B cell (primary cell): ENCODE measurements around the gene STAB1. TPM values are rescaled to one million over a fixed set of nuclear protein-coding genes. Genes with fewer than 3 reads are reported as not detected.

Experiments used
- ATAC-seq: fragments of 200-7000 bp; cut with Tn5 transposase; one replicate; pipeline ENCODE4 v1.10.0; 2021; ENCODE audit warnings: low read depth, mild to moderate bottlenecking, moderate number of reproducible peaks, moderate library complexity
- CTCF ChIA-PET: fragments of 350-600 bp; sonication (Branson Sonifier 250); formaldehyde crosslinking; loops from one replicate; lab custom pipeline; 2021; ENCODE audit warnings: antibody characterized with exemption, inconsistent platforms; lab: Charles Lee
- POLR2A ChIA-PET: fragments of 350-600 bp; sonication (Branson Sonifier 250); formaldehyde crosslinking; loops from one replicate; lab custom pipeline; 2021; ENCODE audit warnings: antibody characterized with exemption; lab: Charles Lee
- DNase-seq: peaks from one replicate; pipeline ENCODE4 v3.0.0; 2013
- H2AFZ ChIP-seq: 2 replicates; pipeline ENCODE4 v1.6.1; 2012; ENCODE audit warnings: mild to moderate bottlenecking, low read depth, low read length; ENCODE audit not compliant: insufficient read depth, poor library complexity, severe bottlenecking
- H3K27ac ChIP-seq, 2 donors: 1 replicate in 1 of 2; 2 replicates in 1 of 2; pipeline ENCODE4 v1.5.1; 2012 to 2013; ENCODE audit warnings: low read length in 2 of 2, mild to moderate bottlenecking in 2 of 2, moderate library complexity in 1 of 2
- H3K27me3 ChIP-seq, 4 experiments: fragments of 200-600 bp in 1 of 4; sonication (generic) in 1 of 4; replicated peaks in 1 of 4; 1 replicate in 2 of 4; 2 replicates in 2 of 4; pipeline versions ENCODE4 v1.6.1 to v1.7.0; 2013 to 2016; ENCODE audit warnings: low read length in 3 of 4, mild to moderate bottlenecking in 2 of 4, mixed read lengths in 1 of 4, moderate library complexity in 1 of 4; ENCODE audit not compliant: insufficient read depth in 4 of 4, control insufficient read depth in 3 of 4; ENCODE audit errors: control extremely low read depth in 1 of 4
- H3K36me3 ChIP-seq, 2 experiments: replicated peaks in 1 of 2; 1 replicate in 1 of 2; 2 replicates in 1 of 2; pipeline versions ENCODE4 v1.6.1 to v1.7.1; 2013; ENCODE audit warnings: low read length in 1 of 2; ENCODE audit not compliant: insufficient read depth in 2 of 2, control insufficient read depth in 1 of 2; ENCODE audit errors: control extremely low read depth in 1 of 2, extremely low read depth in 1 of 2
- H3K4me1 ChIP-seq, 2 donors: fragments of 200-600 bp in 1 of 2; sonication (generic) in 1 of 2; 1 replicate in 1 of 2; 2 replicates in 1 of 2; pipeline versions ENCODE4 v1.5.1 to v1.6.1; 2013 to 2017; ENCODE audit warnings: low read length in 2 of 2; ENCODE audit not compliant: control insufficient read depth in 2 of 2, insufficient read depth in 2 of 2
- H3K4me2 ChIP-seq: replicated peaks from 2 replicates; pipeline ENCODE3; 2012; ENCODE audit warnings: mild to moderate bottlenecking, low read depth, low read length; ENCODE audit not compliant: poor library complexity, severe bottlenecking
- H3K4me3 ChIP-seq, 5 experiments: fragments of 200-600 bp in 1 of 5; sonication (generic) in 1 of 5; 1 replicate in 3 of 5; 2 replicates in 2 of 5; pipeline versions ENCODE4 v1.5.1 to v1.7.0; 2011 to 2016; ENCODE audit warnings: low read length in 4 of 5, mild to moderate bottlenecking in 4 of 5, low read depth in 2 of 5, control low read depth in 1 of 5, moderate library complexity in 1 of 5; ENCODE audit not compliant: insufficient read depth in 1 of 5; ENCODE audit errors: control extremely low read depth in 1 of 5, extremely low read depth in 1 of 5
- H3K79me2 ChIP-seq: fragments of 200-600 bp; sonication (generic); one replicate; pipeline ENCODE4 v1.6.0; 2016; ENCODE audit warnings: low read length; ENCODE audit not compliant: control insufficient read depth, insufficient read depth
- H3K9ac ChIP-seq: fragments of 200-600 bp; sonication (generic); 2 replicates; pipeline ENCODE4 v1.6.1; 2017; ENCODE audit warnings: mild to moderate bottlenecking, low read length, moderate library complexity
- H3K9me3 ChIP-seq, 3 donors: one replicate each; pipeline versions ENCODE4 v1.6.1 to v1.7.1; 2013; ENCODE audit warnings: low read length in 2 of 3; ENCODE audit not compliant: control insufficient read depth in 2 of 3, insufficient read depth in 1 of 3; ENCODE audit errors: control extremely low read depth in 1 of 3
- H4K20me1 ChIP-seq: 2 replicates; pipeline ENCODE4 v1.6.0; 2012; ENCODE audit warnings: mild to moderate bottlenecking, low read length; ENCODE audit not compliant: insufficient read depth, control insufficient read depth, poor library complexity, severe bottlenecking
- H3K27ac Mint-ChIP-seq: one replicate; pipeline ENCODE4 v1.8.0; 2021; ENCODE audit warnings: mixed read lengths
- H3K27me3 Mint-ChIP-seq: one replicate; pipeline ENCODE4 v1.8.0; 2021; ENCODE audit warnings: mixed read lengths
- H3K4me1 Mint-ChIP-seq: one replicate; pipeline ENCODE4 v1.8.0; 2021; ENCODE audit warnings: mixed read lengths
- H3K4me3 Mint-ChIP-seq: one replicate; pipeline ENCODE4 v1.8.0; 2021; ENCODE audit warnings: mixed read lengths
- H3K9me3 Mint-ChIP-seq: one replicate; pipeline ENCODE4 v1.8.0; 2022; ENCODE audit warnings: mixed read lengths; ENCODE audit not compliant: insufficient read depth
- EZH2 ChIP-seq: IDR thresholded peaks from 2 replicates; pipeline ENCODE4 v1.6.1; 2012; ENCODE audit warnings: borderline replicate concordance, low read depth, mild to moderate bottlenecking, moderate library complexity, low read length; ENCODE audit not compliant: insufficient read depth, poor library complexity, severe bottlenecking
- WGBS: methylation state at CpG from one replicate; pipeline ENCODE4 v1.1.5; 2013; ENCODE audit warnings: missing lambda C conversion rate; ENCODE audit not compliant: insufficient coverage; 5-methylcytosine and 5-hydroxymethylcytosine counted together
- intact Hi-C: fragments of 100-400 bp; cut with micrococcal nuclease; formaldehyde crosslinking; loops from one replicate; pipeline ENCODE4 v1.10.0; 2022
- polyA plus RNA-seq: library from polyadenylated mRNA; depleted of rRNA; stranded (reverse); fragments of >200 nt; gene quantifications from 2 replicates; pipeline ENCODE4 v1.2.3, GENCODE V29; 2012
- total RNA-seq, 2 donors: library from RNA; stranded (reverse); fragments of 120-200 nt in 1 of 2; gene quantifications; 1 replicate in 1 of 2; 2 replicates in 1 of 2; pipeline versions ENCODE4 v1.2.3 to v1.2.4, GENCODE V29; 2013 to 2022
- TF ChIP-seq, protein P1 (sequence below): fragments of 200-600 bp; IDR thresholded peaks from one replicate; pipeline ENCODE4 v1.8.0; 2022; ENCODE audit warnings: antibody characterized with exemption, mild to moderate bottlenecking

STAB1 gene
- total and polyA plus RNA-seq, 2 donors (not counting 1 experiment from before 2014, with no cell fraction given): 3.8 to 4.5 TPM

DNA sequence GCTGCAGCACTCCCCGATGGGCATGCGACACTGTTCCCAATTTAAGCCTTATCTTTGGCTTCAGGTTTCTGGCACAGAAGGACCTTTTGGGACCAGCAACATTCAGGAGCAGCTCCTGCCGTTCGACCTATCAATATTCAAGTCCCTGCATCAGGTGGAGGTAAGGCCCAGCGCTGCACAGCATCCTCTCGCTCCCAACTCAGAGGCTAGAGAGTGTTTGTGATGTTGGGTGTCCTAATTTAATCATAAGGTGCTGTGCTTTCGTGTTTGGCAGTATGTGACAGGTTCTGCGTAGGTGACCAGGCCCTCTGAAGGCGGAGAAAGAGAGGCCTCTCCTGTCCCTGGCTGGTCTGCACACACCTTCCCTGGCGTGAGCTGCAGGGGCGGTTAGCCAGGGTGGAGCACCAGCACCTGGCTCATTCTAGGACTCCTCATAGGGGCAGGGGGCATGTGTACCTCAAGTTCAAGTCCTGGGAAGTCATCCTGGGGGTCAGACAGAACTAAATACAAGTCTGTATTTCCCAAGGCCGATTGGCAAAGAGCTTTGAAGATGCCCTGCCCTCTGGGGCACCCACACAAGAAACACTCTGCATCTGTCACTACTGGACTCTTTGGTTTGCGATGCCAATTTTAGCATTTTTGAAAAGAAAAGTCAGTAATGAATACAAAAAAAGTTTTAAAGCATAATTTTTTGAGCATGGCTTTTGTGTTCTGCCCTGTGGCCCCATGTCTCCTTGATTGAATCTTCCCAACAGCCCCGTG, 22.7 kb upstream of the STAB1 start:
- Mint-ChIP-seq H3K4me3 (no peak overlapping the region), H3K4me1 (no peaks in the 10 kb centered on the region), H3K9me3 (no peaks in the 10 kb centered on the region), H3K27me3 (no peaks in the 10 kb centered on the region), H3K27ac (no peak overlapping the region)
- H3K27ac ChIP-seq: no peak overlapping the region
- ATAC-seq (no peak), DNase-seq (no peak)
- ChIA-PET CTCF (interaction anchor here (0.6 to 1.7 kb wide), 6 partner anchors 10 to 518 kb away, joined by 3 to 6 read pairs (median 4); partner anchors contain the start of gene UQCC5), POLR2A (no interaction called here)
- no peak overlapping the region for H3K9ac ChIP-seq
- H2AFZ ChIP-seq: no peak overlapping the region
- H3K9me3 ChIP-seq: no peaks in the 10 kb centered on the region
- H3K4me2 ChIP-seq: no peak overlapping the region
- peaks cover 3 to 52% of the 10 kb centered on the region in 2 experiments for H3K36me3 ChIP-seq
- no peaks in the 10 kb centered on the region for H3K4me1 ChIP-seq
- H3K27me3 ChIP-seq: no peaks in the 10 kb centered on the region
- H3K79me2 ChIP-seq: peaks cover 6% of the 10 kb centered on the region
- no peak overlapping the region for H3K4me3 ChIP-seq
- TF ChIP-seq, protein P1, sequence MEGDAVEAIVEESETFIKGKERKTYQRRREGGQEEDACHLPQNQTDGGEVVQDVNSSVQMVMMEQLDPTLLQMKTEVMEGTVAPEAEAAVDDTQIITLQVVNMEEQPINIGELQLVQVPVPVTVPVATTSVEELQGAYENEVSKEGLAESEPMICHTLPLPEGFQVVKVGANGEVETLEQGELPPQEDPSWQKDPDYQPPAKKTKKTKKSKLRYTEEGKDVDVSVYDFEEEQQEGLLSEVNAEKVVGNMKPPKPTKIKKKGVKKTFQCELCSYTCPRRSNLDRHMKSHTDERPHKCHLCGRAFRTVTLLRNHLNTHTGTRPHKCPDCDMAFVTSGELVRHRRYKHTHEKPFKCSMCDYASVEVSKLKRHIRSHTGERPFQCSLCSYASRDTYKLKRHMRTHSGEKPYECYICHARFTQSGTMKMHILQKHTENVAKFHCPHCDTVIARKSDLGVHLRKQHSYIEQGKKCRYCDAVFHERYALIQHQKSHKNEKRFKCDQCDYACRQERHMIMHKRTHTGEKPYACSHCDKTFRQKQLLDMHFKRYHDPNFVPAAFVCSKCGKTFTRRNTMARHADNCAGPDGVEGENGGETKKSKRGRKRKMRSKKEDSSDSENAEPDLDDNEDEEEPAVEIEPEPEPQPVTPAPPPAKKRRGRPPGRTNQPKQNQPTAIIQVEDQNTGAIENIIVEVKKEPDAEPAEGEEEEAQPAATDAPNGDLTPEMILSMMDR: no peak
- TF ChIP-seq EZH2: no peak
- intact Hi-C loops: no loop called here
- H4K20me1 ChIP-seq: peaks cover 11% of the 10 kb centered on the region
- 84% methylated on average over 13 of the region's 14 CpGs for WGBS

DNA sequence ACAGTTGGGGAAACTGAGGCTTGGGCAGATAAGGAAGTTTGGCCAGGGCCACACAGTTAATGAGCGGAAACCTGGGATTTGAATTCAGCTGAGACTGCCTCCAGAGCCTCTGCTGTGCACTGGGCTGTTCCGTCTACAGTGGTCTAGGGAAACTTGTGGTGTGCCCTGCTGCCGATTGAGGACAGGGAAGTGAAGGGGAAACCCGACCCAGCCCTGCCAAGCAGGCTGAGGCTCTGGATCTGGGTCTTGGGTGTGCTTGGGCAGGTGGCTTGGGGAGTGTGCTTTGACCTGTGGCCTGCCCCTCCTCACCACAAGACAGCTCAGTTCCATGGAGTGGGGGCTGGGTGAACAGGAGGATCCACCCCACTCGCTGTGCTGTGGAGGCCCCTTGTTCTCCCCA, 22.1 kb upstream of the STAB1 start:
- ChIA-PET POLR2A (no interaction called here), CTCF (interaction anchor here (1.3 to 1.7 kb wide), 3 partner anchors 11 to 63 kb away, joined by 4 to 6 read pairs (median 4); partner anchors contain the start of gene UQCC5)
- WGBS: 100% methylated on average over 2 of the region's 5 CpGs

More for the DNA sequence above, 22.1 kb upstream of the STAB1 start:
- no peak for DNase-seq
- H3K36me3 ChIP-seq: peaks cover 2 to 59% of the 10 kb centered on the region in 2 experiments
- no peak overlapping the region for H2AFZ ChIP-seq
- ATAC-seq: no peak
- Mint-ChIP-seq H3K27me3 (no peaks in the 10 kb centered on the region), H3K4me3 (no peak overlapping the region), H3K4me1 (no peaks in the 10 kb centered on the region), H3K27ac (no peak overlapping the region), H3K9me3 (no peaks in the 10 kb centered on the region)
- H3K79me2 ChIP-seq: peaks cover 3% of the 10 kb centered on the region
- intact Hi-C loops: no loop called here
- H3K4me1 ChIP-seq: no peaks in the 10 kb centered on the region
- no peak overlapping the region for H3K27ac ChIP-seq
- H3K4me2 ChIP-seq: no peak overlapping the region
- H3K9me3 ChIP-seq: no peaks in the 10 kb centered on the region
- H3K9ac ChIP-seq: no peak overlapping the region
- TF ChIP-seq EZH2: no peak
- TF ChIP-seq, protein P1: no peak
- no peaks in the 10 kb centered on the region for H3K27me3 ChIP-seq
- H3K4me3 ChIP-seq: no peak overlapping the region
- H4K20me1 ChIP-seq: peaks cover 6% of the 10 kb centered on the region
